K562 (cell line): ENCODE results near the gene RUNX1.

Experiments
- CTCF ChIP-seq, 3 experiments: IDR thresholded peaks in 2 of 3; conservative IDR thresholded peaks in 1 of 3; 2 replicates each; pipeline ENCODE4 v1.5.1; 2011 to 2012; ENCODE audit warnings: low read length in 3 of 3, mild to moderate bottlenecking in 3 of 3, control low read depth in 2 of 3, improper control_type of control experiment in 1 of 3, inconsistent platforms in 1 of 3, low read depth in 1 of 3, mixed read lengths in 1 of 3, moderate library complexity in 1 of 3; ENCODE audit not compliant: insufficient read depth in 2 of 3
- ELF4 ChIP-seq: fragments of 450-650 bp; formaldehyde crosslinking; IDR thresholded peaks from 2 replicates; pipeline ENCODE4 v1.4.0; 2022; ENCODE audit warnings: missing genetic modification characterization
- FOXK2 ChIP-seq, 2 experiments: fragments of 450-650 bp; IDR thresholded peaks in 1 of 2; conservative IDR thresholded peaks in 1 of 2; 2 replicates each; pipeline ENCODE4 v1.6.1; 2016; ENCODE audit warnings: low read depth in 2 of 2, mild to moderate bottlenecking in 1 of 2
- POLR2AphosphoS5 ChIP-seq: IDR thresholded peaks from 2 replicates; pipeline ENCODE4 v1.6.1; 2011; ENCODE audit warnings: mild to moderate bottlenecking, low read depth, low read length, moderate library complexity; ENCODE audit not compliant: control insufficient read depth, insufficient read depth
- REST ChIP-seq, 2 experiments: fragments of 450-650 bp; formaldehyde crosslinking in 1 of 2; IDR thresholded peaks; 2 replicates each; pipeline versions ENCODE4 v1.4.0 to v1.6.1; 2014 to 2020; ENCODE audit warnings: mild to moderate bottlenecking in 2 of 2, borderline replicate concordance in 1 of 2, low read depth in 1 of 2
- USF2 ChIP-seq: sonication (generic); formaldehyde crosslinking; IDR thresholded peaks from 2 replicates; pipeline ENCODE4 v1.5.0; 2020; ENCODE audit warnings: missing genetic modification reagents
- YY1 ChIP-seq, 3 experiments: IDR thresholded peaks; 2 replicates each; pipeline ENCODE4 v1.6.1; 2011; ENCODE audit warnings: low read length in 2 of 3, mild to moderate bottlenecking in 2 of 3, moderate library complexity in 2 of 3, borderline replicate concordance in 1 of 3, control low read depth in 1 of 3, low read depth in 1 of 3; ENCODE audit not compliant: insufficient read depth in 3 of 3, insufficient replicate concordance in 2 of 3, control insufficient read depth in 1 of 3, insufficient read length in 1 of 3; ENCODE audit errors: extremely low read depth in 1 of 3
- ZNF695 ChIP-seq: fragments of 450-650 bp; formaldehyde crosslinking; IDR thresholded peaks from 2 replicates; pipeline ENCODE4 v1.4.0; 2020; ENCODE audit warnings: mild to moderate bottlenecking, moderate library complexity
- TF ChIP-seq, protein P1 (sequence below): fragments of 250-450 bp; sonication (Bioruptor Pico); IDR thresholded peaks from 2 replicates; pipeline ENCODE4 v1.9.0; 2021; ENCODE audit warnings: mild to moderate bottlenecking

GRCh38 chr21:34836103-34836932, 212.8 kb downstream of the RUNX1 start:
- TF ChIP-seq POLR2AphosphoS5: no peak
- TF ChIP-seq REST (IDR thresholded peaks at IDR 0.05; ENCODE audit: borderline replicate concordance): no peak
- no peak for TF ChIP-seq REST (CRISPR knock-in tag; IDR thresholded peaks at IDR 0.05; ENCODE audit: low read depth)
- TF ChIP-seq USF2 (CRISPR knock-in tag): no peak
- TF ChIP-seq ELF4 (CRISPR knock-in tag): no peak
- TF ChIP-seq, protein P1, sequence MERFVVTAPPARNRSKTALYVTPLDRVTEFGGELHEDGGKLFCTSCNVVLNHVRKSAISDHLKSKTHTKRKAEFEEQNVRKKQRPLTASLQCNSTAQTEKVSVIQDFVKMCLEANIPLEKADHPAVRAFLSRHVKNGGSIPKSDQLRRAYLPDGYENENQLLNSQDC (CRISPR knock-in tag): no peak
- no peak for TF ChIP-seq ZNF695 (CRISPR knock-in tag)
- TF ChIP-seq FOXK2 (conservative IDR thresholded peaks at IDR 0.05 in 1 of 2, IDR thresholded peaks at IDR 0.05 in 1 of 2; ENCODE audit: low read depth in 2 of 2): no peak
- no peak for TF ChIP-seq YY1 (IDR thresholded peaks at IDR 0.05; ENCODE audit: borderline replicate concordance in 1 of 3, control insufficient read depth in 1 of 3, extremely low read depth in 1 of 3, insufficient read depth in 3 of 3, insufficient read length in 1 of 3, insufficient replicate concordance in 2 of 3, low read depth in 1 of 3, low read length in 2 of 3)
- TF ChIP-seq CTCF (IDR thresholded peaks at IDR 0.05 in 2 of 3, conservative IDR thresholded peaks at IDR 0.05 in 1 of 3; ENCODE audit: insufficient read depth in 2 of 3, low read depth in 1 of 3, low read length in 3 of 3): no peak
